Transverse colon (tissue), 4 donors: Measurements from ENCODE around the gene RAB24. TPM values are rescaled to one million over a fixed set of nuclear protein-coding genes. Genes with fewer than 3 reads are reported as not detected.

Source experiments
- DNase-seq: peaks from one replicate; pipeline ENCODE4 v3.0.0-alpha.2; 2019
- H3K27ac ChIP-seq, 4 donors: fragments of 200-600 bp; sonication (generic); 2 replicates each; pipeline ENCODE4 v1.5.1; 2016 to 2018; ENCODE audit warnings: inconsistent platforms in 4 of 4
- H3K27me3 ChIP-seq: fragments of 200-600 bp; sonication (generic); 2 replicates; pipeline ENCODE4 v1.5.1; 2017; ENCODE audit warnings: inconsistent platforms
- H3K36me3 ChIP-seq, 4 donors: fragments of 200-600 bp; sonication (generic); 2 replicates each; pipeline ENCODE4 v1.5.1; 2017 to 2019; ENCODE audit warnings: inconsistent platforms in 4 of 4
- H3K4me1 ChIP-seq, 4 donors: fragments of 200-600 bp; sonication (generic); 2 replicates each; pipeline ENCODE4 v1.5.1; 2017 to 2020; ENCODE audit warnings: inconsistent platforms in 4 of 4
- H3K4me3 ChIP-seq, 4 donors: fragments of 200-600 bp; sonication (generic); 1 replicate in 1 of 4; 2 replicates in 3 of 4; pipeline versions ENCODE4 v1.5.1 to v1.6.1; 2017 to 2019; ENCODE audit warnings: inconsistent platforms in 4 of 4
- H3K9me3 ChIP-seq, 2 donors: fragments of 200-600 bp; sonication (generic); 2 replicates each; pipeline ENCODE4 v1.5.1; 2017 to 2019; ENCODE audit warnings: inconsistent platforms in 2 of 2
- CTCF ChIP-seq, 5 experiments: fragments of 200-600 bp in 3 of 5; fragments of 450-650 bp in 2 of 5; sonication (generic) in 3 of 5; IDR thresholded peaks; 1 replicate in 2 of 5; 2 replicates in 3 of 5; pipeline ENCODE4 v1.5.1; 2016 to 2017; ENCODE audit warnings: antibody characterized with exemption in 5 of 5, inconsistent platforms in 3 of 5, mild to moderate bottlenecking in 2 of 5, moderate library complexity in 1 of 5
- EP300 ChIP-seq: sonication (generic); formaldehyde crosslinking; IDR thresholded peaks from one replicate; pipeline ENCODE4 v1.6.1; 2017; ENCODE audit warnings: antibody characterized with exemption, low read depth
- POLR2A ChIP-seq: fragments of 450-650 bp; IDR thresholded peaks from one replicate; pipeline ENCODE4 v1.6.1; 2016; ENCODE audit warnings: antibody characterized with exemption, mild to moderate bottlenecking, moderate library complexity
- POLR2AphosphoS5 ChIP-seq, 3 donors: sonication (generic); formaldehyde crosslinking; IDR thresholded peaks; one replicate each; pipeline ENCODE4 v1.6.1; 2016; ENCODE audit warnings: antibody characterized with exemption in 3 of 3
- WGBS, 2 donors: methylation state at CpG; one replicate each; pipeline ENCODE4 v1.1.5; 2018; ENCODE audit warnings: low coverage in 1 of 2; 5-methylcytosine and 5-hydroxymethylcytosine counted together
- in situ Hi-C, 4 donors: fragments of 200-750 bp; cut with MboI; loops; one replicate each; pipeline versions ENCODE4 v1.15.0 to v1.15.1; 2017; ENCODE audit warnings: low sequenced_read_pairs in 3 of 4, low pct_ligation_motif_present in 1 of 4, low pct_unique_long_range_greater_than_20kb in 1 of 4
- intact Hi-C: fragments of 100-400 bp; cut with DNase I; formaldehyde crosslinking; loops from one replicate; pipeline ENCODE4 v1.15.1; 2023; ENCODE audit warnings: low total_unique reads
- total RNA-seq, 4 donors: library from RNA; depleted of rRNA; stranded (reverse); fragments of >200 nt; gene quantifications; one replicate each; pipeline ENCODE4 v1.1.0, GENCODE V29; 2016

Gene RAB24
- total RNA-seq, 4 donors from 2014 or later: 38.2 to 68.1 (median 51.8) TPM

GRCh38 chr5:177332031-177332895 is 28.7 kb upstream of the RAB24 start:
- 91 to 92% methylated on average over 6 to 33 of the region's 35 CpGs for WGBS, 2 donors
- in situ Hi-C loops: no loop called here
- no peaks in the 10 kb centered on the region for H3K27me3 ChIP-seq
- H3K4me1 ChIP-seq: no peaks in the 10 kb centered on the region
- DNase-seq: no peak
- no peak overlapping the region for H3K4me3 ChIP-seq
- TF ChIP-seq EP300 (no peak), CTCF (IDR thresholded peaks at IDR 0.05) (no peak), POLR2AphosphoS5 (IDR thresholded peaks at IDR 0.05) (no peak), POLR2A (no peak)
- H3K36me3 ChIP-seq: peaks cover 0 to 44% (median 18%) of the 10 kb centered on the region in 4 donors
- H3K27ac ChIP-seq: no peak overlapping the region
- no peaks in the 10 kb centered on the region for H3K9me3 ChIP-seq
- intact Hi-C loops: no loop called here

- 80 to 81% methylated on average over 3 to 27 of the region's 27 CpGs for WGBS, 2 donors
- intact Hi-C loops: no loop called here
- no peaks in the 10 kb centered on the region for H3K9me3 ChIP-seq
- TF ChIP-seq CTCF (IDR thresholded peaks at IDR 0.05) (no peak), POLR2AphosphoS5 (IDR thresholded peaks at IDR 0.05) (no peak), POLR2A (no peak), EP300 (no peak)
- peaks cover 0 to 34% (median 13%) of the 10 kb centered on the region in 4 donors for H3K36me3 ChIP-seq
- H3K27ac ChIP-seq: no peak overlapping the region
- no peaks in the 10 kb centered on the region for H3K27me3 ChIP-seq
- peaks cover 0 to 3% (median 1%) of the 10 kb centered on the region in 4 donors for H3K4me1 ChIP-seq
- DNase-seq: no peak
- H3K4me3 ChIP-seq: no peak overlapping the region
- in situ Hi-C loops: no loop called here
These were observed 27.7 kb upstream of the RAB24 start for GRCh38 chr5:177330991-177331842.

GRCh38 chr5:177329883-177330282 is 26.4 kb upstream of the RAB24 start:
- Histone ChIP-seq H3K4me1 (peaks cover 0 to 13% (median 5%) of the 10 kb centered on the region in 4 donors), H3K36me3 (peaks cover 0 to 21% (median 7%) of the 10 kb centered on the region in 4 donors), H3K27me3 (no peaks in the 10 kb centered on the region), H3K4me3 (no peak overlapping the region), H3K27ac (no peak overlapping the region), H3K9me3 (no peaks in the 10 kb centered on the region)
- TF ChIP-seq POLR2A: no peak
- TF ChIP-seq EP300: no peak
- TF ChIP-seq POLR2AphosphoS5 (IDR thresholded peaks at IDR 0.05): no peak
- no peak for TF ChIP-seq CTCF (IDR thresholded peaks at IDR 0.05)
- WGBS, 2 donors: 93% methylated on average over 6 of the region's 6 CpGs; no CpG with 5 or more reads in 1 of the 2 donors
- in situ Hi-C loops: no loop called here
- DNase-seq: no peak
- intact Hi-C loops: no loop called here
